ENCODE measurements around the gene KRT83. TPM values are rescaled to one million over a fixed set of nuclear protein-coding genes. Genes with fewer than 3 reads are reported as not detected.

KRT83 gene
- polyA plus RNA-seq, 2 of the 4 experiments (the other 2 are of a cell fraction): 20.4 to 44.8 TPM

DNA sequence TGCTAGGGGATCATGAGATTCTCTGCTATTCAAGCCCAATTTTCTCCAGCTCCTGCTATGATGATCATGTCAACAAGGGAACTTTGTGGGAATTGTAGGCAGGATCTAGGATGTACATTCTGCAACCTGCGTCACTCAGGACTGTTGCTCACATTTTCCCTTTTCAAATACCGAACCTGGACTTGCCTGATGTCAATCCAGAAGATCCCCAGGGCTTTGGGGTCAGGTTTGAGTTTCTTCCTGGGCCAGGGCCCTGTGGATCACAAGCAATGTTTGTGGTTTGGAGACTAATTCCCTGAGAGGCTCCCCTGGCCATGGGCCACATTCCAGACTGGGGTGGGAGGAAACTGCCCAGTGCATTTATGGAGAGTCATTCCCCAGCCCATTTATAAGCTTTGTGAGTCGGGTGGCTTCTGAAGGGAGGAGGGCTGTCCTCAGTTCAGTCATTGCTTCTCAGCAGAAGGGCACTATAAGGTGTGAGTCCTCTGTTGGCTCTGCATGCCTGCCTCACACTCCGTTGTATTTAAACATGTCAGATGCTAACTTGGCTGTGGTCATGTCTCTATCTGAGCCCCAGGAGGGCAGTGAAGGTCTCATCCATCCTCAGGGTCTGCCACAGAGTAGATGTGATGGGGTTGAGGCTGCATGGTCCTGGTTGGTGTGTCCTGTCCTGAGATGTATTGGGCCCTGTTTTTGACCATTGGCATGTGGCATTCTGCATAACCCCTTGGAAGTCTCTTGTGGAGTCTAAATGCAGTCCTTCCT is 40.2 kb downstream of the KRT83 start:
- WGBS (ENCODE audit: missing lambda C conversion rate): 0% methylated on average over 4 of the region's 4 CpGs
- peak; percentile 95 to 100 for DNase-seq (ENCODE audit: low read depth in 1 of 2, low spot score in 1 of 2)
- CTCF ChIA-PET: interaction anchor here (0.7 to 15.3 kb wide), 22 partner anchors 11 to 617 kb away, joined by 3 to 387 read pairs (median 20); partner anchors contain the start of gene KRT83
- peaks cover 86% of the 10 kb centered on the region for H3K4me1 ChIP-seq
- H3K4me2 ChIP-seq: peak overlapping the region; percentile 54
- no peak for FAIRE-seq
- no peak overlapping the region for H3K4me3 ChIP-seq
- H3K9me3 ChIP-seq: no peaks in the 10 kb centered on the region
- H3K27ac ChIP-seq: peak overlapping the region; percentile 96 to 100
- POLR2A ChIA-PET: interaction anchor here (0.6 to 11.7 kb wide), 17 partner anchors 12 to 725 kb away, joined by 3 to 383 read pairs (median 7); partner anchors contain the start of genes EIF4B, KRT7, KRT80 and NR4A1
- ATAC-seq: peak; percentile 58 to 63
- TF ChIP-seq, protein P1, sequence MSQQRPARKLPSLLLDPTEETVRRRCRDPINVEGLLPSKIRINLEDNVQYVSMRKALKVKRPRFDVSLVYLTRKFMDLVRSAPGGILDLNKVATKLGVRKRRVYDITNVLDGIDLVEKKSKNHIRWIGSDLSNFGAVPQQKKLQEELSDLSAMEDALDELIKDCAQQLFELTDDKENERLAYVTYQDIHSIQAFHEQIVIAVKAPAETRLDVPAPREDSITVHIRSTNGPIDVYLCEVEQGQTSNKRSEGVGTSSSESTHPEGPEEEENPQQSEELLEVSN (IDR thresholded peaks at IDR 0.05; ENCODE audit: borderline replicate concordance, low read depth): peak; percentile 61; the same call in 1 of the 2 replicates
- TF ChIP-seq ZNF302 (CRISPR knock-in tag; IDR thresholded peaks at IDR 0.05): peak; percentile 98
- no peak for TF ChIP-seq PHF8 (IDR thresholded peaks at IDR 0.05; ENCODE audit: borderline replicate concordance, low read depth)
- TF ChIP-seq, protein P2, sequence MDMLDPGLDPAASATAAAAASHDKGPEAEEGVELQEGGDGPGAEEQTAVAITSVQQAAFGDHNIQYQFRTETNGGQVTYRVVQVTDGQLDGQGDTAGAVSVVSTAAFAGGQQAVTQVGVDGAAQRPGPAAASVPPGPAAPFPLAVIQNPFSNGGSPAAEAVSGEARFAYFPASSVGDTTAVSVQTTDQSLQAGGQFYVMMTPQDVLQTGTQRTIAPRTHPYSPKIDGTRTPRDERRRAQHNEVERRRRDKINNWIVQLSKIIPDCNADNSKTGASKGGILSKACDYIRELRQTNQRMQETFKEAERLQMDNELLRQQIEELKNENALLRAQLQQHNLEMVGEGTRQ (IDR thresholded peaks at IDR 0.05): no peak
- TF ChIP-seq POLR2AphosphoS2 (conservative IDR thresholded peaks at IDR 0.05; ENCODE audit: low read length): peak; percentile 30; the same call in 1 of the 2 replicates
- no peak for TF ChIP-seq CBX8 (IDR thresholded peaks at IDR 0.05)
- TF ChIP-seq KDM5A (IDR thresholded peaks at IDR 0.05): no peak
- TF ChIP-seq MYC (IDR thresholded peaks at IDR 0.05; ENCODE audit: borderline replicate concordance, low read length): no peak; the same call in 1 of the 2 replicates
- TF ChIP-seq, protein P3, sequence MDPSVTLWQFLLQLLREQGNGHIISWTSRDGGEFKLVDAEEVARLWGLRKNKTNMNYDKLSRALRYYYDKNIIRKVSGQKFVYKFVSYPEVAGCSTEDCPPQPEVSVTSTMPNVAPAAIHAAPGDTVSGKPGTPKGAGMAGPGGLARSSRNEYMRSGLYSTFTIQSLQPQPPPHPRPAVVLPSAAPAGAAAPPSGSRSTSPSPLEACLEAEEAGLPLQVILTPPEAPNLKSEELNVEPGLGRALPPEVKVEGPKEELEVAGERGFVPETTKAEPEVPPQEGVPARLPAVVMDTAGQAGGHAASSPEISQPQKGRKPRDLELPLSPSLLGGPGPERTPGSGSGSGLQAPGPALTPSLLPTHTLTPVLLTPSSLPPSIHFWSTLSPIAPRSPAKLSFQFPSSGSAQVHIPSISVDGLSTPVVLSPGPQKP (IDR thresholded peaks at IDR 0.05; ENCODE audit: low read depth, low read length): no peak
- no peak for TF ChIP-seq ESRRA (IDR thresholded peaks at IDR 0.05; ENCODE audit: borderline replicate concordance, low read length)
- TF ChIP-seq, protein P4, sequence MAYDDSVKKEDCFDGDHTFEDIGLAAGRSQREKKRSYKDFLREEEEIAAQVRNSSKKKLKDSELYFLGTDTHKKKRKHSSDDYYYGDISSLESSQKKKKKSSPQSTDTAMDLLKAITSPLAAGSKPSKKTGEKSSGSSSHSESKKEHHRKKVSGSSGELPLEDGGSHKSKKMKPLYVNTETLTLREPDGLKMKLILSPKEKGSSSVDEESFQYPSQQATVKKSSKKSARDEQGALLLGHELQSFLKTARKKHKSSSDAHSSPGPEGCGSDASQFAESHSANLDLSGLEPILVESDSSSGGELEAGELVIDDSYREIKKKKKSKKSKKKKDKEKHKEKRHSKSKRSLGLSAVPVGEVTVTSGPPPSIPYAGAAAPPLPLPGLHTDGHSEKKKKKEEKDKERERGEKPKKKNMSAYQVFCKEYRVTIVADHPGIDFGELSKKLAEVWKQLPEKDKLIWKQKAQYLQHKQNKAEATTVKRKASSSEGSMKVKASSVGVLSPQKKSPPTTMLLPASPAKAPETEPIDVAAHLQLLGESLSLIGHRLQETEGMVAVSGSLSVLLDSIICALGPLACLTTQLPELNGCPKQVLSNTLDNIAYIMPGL (CRISPR knock-in tag; IDR thresholded peaks at IDR 0.05; ENCODE audit: borderline replicate concordance): peak; percentile 98
- no peak; the same call in 2 of the 3 replicates for TF ChIP-seq NR3C1 (IDR thresholded peaks at IDR 0.05)
- peak; percentile 98 for TF ChIP-seq FOSB (CRISPR knock-in tag; IDR thresholded peaks at IDR 0.05)
- TF ChIP-seq ZC3H11A (IDR thresholded peaks at IDR 0.05): no peak
- TF ChIP-seq EHMT2 (IDR thresholded peaks at IDR 0.05; ENCODE audit: low read depth): no peak
- 0 out of 3 replicates have a peak, but pooled peaks have one; percentile 4 for TF ChIP-seq SMC3 (IDR thresholded peaks at IDR 0.05)
- TF ChIP-seq NFE2L2 (conservative IDR thresholded peaks at IDR 0.05; ENCODE audit: low read length): peak; percentile 43
- TF ChIP-seq FOSL2 (IDR thresholded peaks at IDR 0.05): no peak; the same call in 1 of the 2 replicates
- peak; percentile 57 for TF ChIP-seq FOSL2 (CRISPR knock-in tag; IDR thresholded peaks at IDR 0.05)
- TF ChIP-seq, protein P5, sequence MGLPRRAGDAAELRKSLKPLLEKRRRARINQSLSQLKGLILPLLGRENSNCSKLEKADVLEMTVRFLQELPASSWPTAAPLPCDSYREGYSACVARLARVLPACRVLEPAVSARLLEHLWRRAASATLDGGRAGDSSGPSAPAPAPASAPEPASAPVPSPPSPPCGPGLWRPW (IDR thresholded peaks at IDR 0.05): no peak
- TF ChIP-seq NPAS2 (CRISPR knock-in tag; IDR thresholded peaks at IDR 0.05; ENCODE audit: borderline replicate concordance): peak; percentile 31; the same call in 1 of the 2 replicates
- peak; percentile 85 for TF ChIP-seq ZSCAN20 (CRISPR knock-in tag; IDR thresholded peaks at IDR 0.05)
- TF ChIP-seq CHD2 (IDR thresholded peaks at IDR 0.05; ENCODE audit: low read length, partially characterized antibody): no peak
- TF ChIP-seq EP300 (IDR thresholded peaks at IDR 0.05): peak; percentile 86 to 92; a peak in 4 of 5 replicates
- TF ChIP-seq HOXA7 (CRISPR knock-in tag; IDR thresholded peaks at IDR 0.05): peak; percentile 97
- peak; percentile 84; the same call in 1 of the 2 replicates for TF ChIP-seq RARB (CRISPR knock-in tag; IDR thresholded peaks at IDR 0.05)
- TF ChIP-seq HDAC2 (IDR thresholded peaks at IDR 0.05): no peak
- TF ChIP-seq, protein P6, sequence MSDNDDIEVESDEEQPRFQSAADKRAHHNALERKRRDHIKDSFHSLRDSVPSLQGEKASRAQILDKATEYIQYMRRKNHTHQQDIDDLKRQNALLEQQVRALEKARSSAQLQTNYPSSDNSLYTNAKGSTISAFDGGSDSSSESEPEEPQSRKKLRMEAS (IDR thresholded peaks at IDR 0.05): peak; percentile 36
- TF ChIP-seq JUN (IDR thresholded peaks at IDR 0.05): peak; percentile 92 to 95
- TF ChIP-seq GATA3 (IDR thresholded peaks at IDR 0.05; ENCODE audit: borderline replicate concordance): peak; percentile 87
- TF ChIP-seq, protein P7, sequence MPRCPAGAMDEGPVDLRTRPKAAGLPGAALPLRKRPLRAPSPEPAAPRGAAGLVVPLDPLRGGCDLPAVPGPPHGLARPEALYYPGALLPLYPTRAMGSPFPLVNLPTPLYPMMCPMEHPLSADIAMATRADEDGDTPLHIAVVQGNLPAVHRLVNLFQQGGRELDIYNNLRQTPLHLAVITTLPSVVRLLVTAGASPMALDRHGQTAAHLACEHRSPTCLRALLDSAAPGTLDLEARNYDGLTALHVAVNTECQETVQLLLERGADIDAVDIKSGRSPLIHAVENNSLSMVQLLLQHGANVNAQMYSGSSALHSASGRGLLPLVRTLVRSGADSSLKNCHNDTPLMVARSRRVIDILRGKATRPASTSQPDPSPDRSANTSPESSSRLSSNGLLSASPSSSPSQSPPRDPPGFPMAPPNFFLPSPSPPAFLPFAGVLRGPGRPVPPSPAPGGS (IDR thresholded peaks at IDR 0.05): no peak; the same call in 2 of the 3 replicates
